ENCODE measurements around the gene TBC1D19.
A peak's percentile ranks its signal among the peaks of the same experiment; 100 is the strongest.
"Not testable (repeated sequence)": the region's sequence is repeated elsewhere in the genome, so short reads cannot be mapped to it uniquely, and the experiment has no call there.

The TBC1D19 gene

DNA sequence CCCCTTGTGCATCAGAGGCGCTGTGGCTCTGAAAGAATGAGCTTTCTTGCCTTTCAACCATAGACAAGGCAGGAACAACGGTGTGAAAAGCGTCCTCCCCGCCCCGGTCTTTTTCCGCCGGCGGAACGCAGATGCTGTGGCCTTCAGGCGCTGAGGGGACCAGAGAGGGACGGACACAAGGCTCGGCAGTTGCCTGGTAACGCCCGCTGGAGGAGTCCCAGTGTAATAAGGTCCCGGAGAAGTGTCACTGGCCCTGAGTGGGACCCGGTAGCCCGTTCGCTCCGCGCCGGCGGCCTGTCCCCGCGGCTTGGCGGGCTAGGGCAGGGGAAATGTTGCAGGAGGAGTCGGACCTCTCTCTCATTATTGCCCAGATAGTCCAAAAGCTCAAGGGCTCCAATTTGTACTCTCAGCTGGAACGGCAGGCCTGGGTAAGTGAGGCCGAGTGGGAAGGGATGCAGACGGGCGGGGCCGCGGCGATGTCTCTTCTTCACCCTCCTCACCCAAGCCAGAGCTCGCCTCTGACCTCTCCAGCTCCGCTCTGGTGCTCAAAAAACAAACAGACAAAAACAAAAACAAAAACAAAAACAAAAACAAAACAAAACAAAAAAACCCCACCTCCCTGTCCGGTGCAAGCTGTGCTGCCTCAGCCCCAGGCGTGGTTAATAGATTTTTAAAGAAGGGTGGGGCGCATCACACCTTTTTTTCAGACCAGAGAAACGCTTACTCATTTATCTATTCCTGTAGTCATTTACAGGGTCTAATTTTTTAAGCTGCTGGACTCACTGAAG lies at the start of gene TBC1D19:
TSS of gene TBC1D19 (plus strand) at position 220 of the 788 bp plus-strand sequence. CDS start at position 330, 110 bp downstream.
- DNase-seq (ENCODE audit: low read depth in 2 of 2): peak; percentile 90 to 91
- peak within 1 kb of the TSS; percentile 61 to 85 for H3K4me3 ChIP-seq (replicated peaks in 1 of 2; ENCODE audit: low read depth in 2 of 2, low read length in 2 of 2)
- TF ChIP-seq, protein P1, sequence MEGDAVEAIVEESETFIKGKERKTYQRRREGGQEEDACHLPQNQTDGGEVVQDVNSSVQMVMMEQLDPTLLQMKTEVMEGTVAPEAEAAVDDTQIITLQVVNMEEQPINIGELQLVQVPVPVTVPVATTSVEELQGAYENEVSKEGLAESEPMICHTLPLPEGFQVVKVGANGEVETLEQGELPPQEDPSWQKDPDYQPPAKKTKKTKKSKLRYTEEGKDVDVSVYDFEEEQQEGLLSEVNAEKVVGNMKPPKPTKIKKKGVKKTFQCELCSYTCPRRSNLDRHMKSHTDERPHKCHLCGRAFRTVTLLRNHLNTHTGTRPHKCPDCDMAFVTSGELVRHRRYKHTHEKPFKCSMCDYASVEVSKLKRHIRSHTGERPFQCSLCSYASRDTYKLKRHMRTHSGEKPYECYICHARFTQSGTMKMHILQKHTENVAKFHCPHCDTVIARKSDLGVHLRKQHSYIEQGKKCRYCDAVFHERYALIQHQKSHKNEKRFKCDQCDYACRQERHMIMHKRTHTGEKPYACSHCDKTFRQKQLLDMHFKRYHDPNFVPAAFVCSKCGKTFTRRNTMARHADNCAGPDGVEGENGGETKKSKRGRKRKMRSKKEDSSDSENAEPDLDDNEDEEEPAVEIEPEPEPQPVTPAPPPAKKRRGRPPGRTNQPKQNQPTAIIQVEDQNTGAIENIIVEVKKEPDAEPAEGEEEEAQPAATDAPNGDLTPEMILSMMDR (IDR thresholded peaks at IDR 0.05; ENCODE audit: low read depth, low read length): no peak

- TF ChIP-seq, protein P1 (IDR thresholded peaks at IDR 0.05; ENCODE audit: low read depth, low read length): no peak
- no peak for DNase-seq (ENCODE audit: low read depth in 2 of 2)
- H3K4me3 ChIP-seq (replicated peaks in 1 of 2; ENCODE audit: low read depth in 2 of 2, low read length in 2 of 2): no peak overlapping the region
Measured at GRCh38 chr4:26542991-26543390, 40.9 kb upstream of the TBC1D19 start.

DNA sequence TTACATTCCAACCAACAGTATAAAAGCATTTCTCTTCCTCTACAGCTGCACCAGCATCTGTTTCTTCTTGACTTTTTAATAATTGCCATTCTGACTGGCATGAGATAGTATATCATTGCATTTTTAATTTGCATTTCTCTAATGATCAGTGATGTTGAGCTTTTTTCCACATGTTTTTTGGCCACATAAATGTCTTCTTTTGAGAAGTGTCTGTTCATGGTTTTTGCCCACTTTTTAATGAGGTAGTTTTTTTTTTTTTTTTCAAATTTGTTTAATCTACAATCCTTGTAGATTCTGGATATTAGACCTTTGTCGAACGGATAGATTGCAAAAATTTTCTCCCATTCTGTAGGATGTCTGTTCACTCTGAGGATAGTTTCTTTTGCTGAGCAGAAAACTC lies 39.5 kb upstream of the TBC1D19 start:
- no peak overlapping the region for H3K4me3 ChIP-seq (replicated peaks in 1 of 2; ENCODE audit: low read depth in 2 of 2, low read length in 2 of 2)
- TF ChIP-seq, protein P1 (IDR thresholded peaks at IDR 0.05; ENCODE audit: low read depth, low read length): no peak
- no peak for DNase-seq (ENCODE audit: low read depth in 2 of 2)

DNA sequence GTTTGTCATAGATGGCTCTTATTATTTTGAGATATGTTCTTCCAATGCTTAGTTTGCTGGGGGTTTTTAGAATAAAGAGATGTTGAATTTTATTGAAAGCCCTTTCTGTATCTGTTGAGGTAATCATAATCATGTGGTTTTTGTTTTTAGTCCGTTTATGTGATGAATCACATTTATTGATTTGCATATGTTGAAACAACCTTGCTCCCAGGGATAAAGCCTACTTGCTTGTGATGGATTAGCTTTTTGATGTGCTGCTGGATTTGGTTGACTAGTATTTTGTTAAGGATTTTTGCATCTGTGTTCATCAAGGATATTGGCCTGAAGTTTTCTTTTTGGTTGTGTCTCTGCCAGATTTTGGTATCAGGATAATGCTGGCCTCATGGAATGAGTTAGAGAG lies 35.5 kb upstream of the TBC1D19 start:
- DNase-seq (ENCODE audit: low read depth in 2 of 2): not testable (repeated sequence)

DNA sequence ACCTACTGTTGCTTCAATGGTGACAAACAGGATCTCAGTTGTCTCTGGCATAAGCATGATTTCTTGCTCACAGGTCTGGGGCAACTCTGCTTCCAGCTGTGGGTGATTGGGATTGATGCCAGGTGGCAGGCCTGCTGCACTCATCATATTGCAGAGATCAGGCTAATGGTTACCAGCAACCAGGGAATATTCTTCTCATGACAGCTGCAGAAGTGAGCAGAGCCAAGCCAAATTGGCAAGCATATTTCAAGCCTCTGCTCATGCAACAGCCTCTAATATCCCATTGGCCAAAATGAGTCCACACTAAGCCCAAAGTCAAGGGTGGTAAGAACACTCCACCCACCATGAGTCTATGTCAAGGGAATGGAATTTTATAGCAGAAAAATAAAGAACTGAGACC lies 26.7 kb upstream of the TBC1D19 start:
- no peak overlapping the region for H3K4me3 ChIP-seq (replicated peaks in 1 of 2; ENCODE audit: low read depth in 2 of 2, low read length in 2 of 2)
- TF ChIP-seq, protein P1 (IDR thresholded peaks at IDR 0.05; ENCODE audit: low read depth, low read length): no peak
- DNase-seq (ENCODE audit: low read depth in 2 of 2): peak; percentile 65 to 92

More for the DNA sequence above, 35.5 kb upstream of the TBC1D19 start:
- H3K4me3 ChIP-seq (replicated peaks in 1 of 2; ENCODE audit: low read depth in 2 of 2, low read length in 2 of 2): not testable (repeated sequence)

GRCh38 chr4:26558166-26558895 lies 25.6 kb upstream of the TBC1D19 start:
- TF ChIP-seq, protein P1 (IDR thresholded peaks at IDR 0.05; ENCODE audit: low read depth, low read length): no peak
- no peak overlapping the region for H3K4me3 ChIP-seq (replicated peaks in 1 of 2; ENCODE audit: low read depth in 2 of 2, low read length in 2 of 2)
- no peak for DNase-seq (ENCODE audit: low read depth in 2 of 2)

DNA sequence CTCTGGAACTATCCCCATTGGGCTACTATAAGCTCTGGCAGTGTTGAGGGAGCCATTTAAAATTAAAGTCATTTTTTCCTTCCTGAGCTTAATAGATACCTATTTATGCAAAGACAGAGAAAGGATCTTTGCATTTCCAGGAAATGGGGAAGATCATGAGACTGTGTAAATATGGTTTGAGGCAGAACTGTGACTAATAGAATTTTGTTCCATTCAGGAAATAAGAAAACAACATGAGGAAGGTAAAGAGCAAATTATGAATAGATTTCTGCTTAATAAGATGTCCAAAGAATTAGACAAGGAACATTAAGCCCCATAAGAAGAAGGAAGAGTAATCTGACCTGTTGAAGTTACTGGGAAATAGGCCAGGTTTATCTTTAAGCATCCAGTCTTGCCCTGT lies 17.8 kb upstream of the TBC1D19 start:
- no peak for DNase-seq (ENCODE audit: low read depth in 2 of 2)
- no peak overlapping the region for H3K4me3 ChIP-seq (replicated peaks in 1 of 2; ENCODE audit: low read depth in 2 of 2, low read length in 2 of 2)

More for the DNA sequence above, 17.8 kb upstream of the TBC1D19 start:
- TF ChIP-seq, protein P1 (IDR thresholded peaks at IDR 0.05; ENCODE audit: low read depth, low read length): no peak
